Heart right ventricle (tissue), 16 donors: ENCODE data around the gene SCD5. TPM values are rescaled to one million over a fixed set of nuclear protein-coding genes. Genes with fewer than 3 reads are reported as not detected.

Experiments
- ATAC-seq, 8 donors: fragments of 200-7000 bp; cut with Tn5 transposase; one replicate each; pipeline ENCODE4 v1.9.1; 2020; ENCODE audit warnings: mild to moderate bottlenecking in 8 of 8, moderate library complexity in 8 of 8, moderate number of reproducible peaks in 1 of 8
- DNase-seq, 2 donors: peaks; one replicate each; pipeline ENCODE4 v3.0.0-alpha.2; 2020
- H3K27ac ChIP-seq, 10 donors: fragments of 200-600 bp; sonication (generic) in 2 of 10; one replicate each; pipeline versions ENCODE4 v1.5.0 to v1.8.0; 2020 to 2022; ENCODE audit warnings: mild to moderate bottlenecking in 3 of 10
- H3K27me3 ChIP-seq, 7 donors: fragments of 200-600 bp; one replicate each; pipeline ENCODE4 v1.8.0; 2021 to 2022; ENCODE audit warnings: mild to moderate bottlenecking in 2 of 7
- H3K36me3 ChIP-seq, 9 donors: fragments of 200-600 bp; sonication (generic) in 1 of 9; one replicate each; pipeline versions ENCODE4 v1.5.0 to v1.8.0; 2020 to 2022; ENCODE audit warnings: mild to moderate bottlenecking in 2 of 9
- H3K4me1 ChIP-seq, 9 donors: fragments of 200-600 bp; sonication (generic) in 1 of 9; one replicate each; pipeline versions ENCODE4 v1.5.0 to v1.8.0; 2020 to 2022; ENCODE audit warnings: mild to moderate bottlenecking in 4 of 9
- H3K4me3 ChIP-seq, 10 donors: fragments of 200-600 bp; sonication (generic) in 2 of 10; one replicate each; pipeline versions ENCODE4 v1.5.0 to v1.8.0; 2020 to 2022; ENCODE audit warnings: mild to moderate bottlenecking in 7 of 10, moderate library complexity in 2 of 10
- H3K9me3 ChIP-seq, 11 donors: fragments of 200-600 bp in 10 of 11; sonication (generic) in 2 of 11; one replicate each; pipeline versions ENCODE4 v1.5.0 to v1.8.0; 2013 to 2022; ENCODE audit warnings: mild to moderate bottlenecking in 2 of 11, control low read depth in 1 of 11, moderate library complexity in 1 of 11
- WGBS, 2 donors: extraction: QIAGEN DNeasy Blood & Tissue Kit; methylation state at CpG; one replicate each; pipeline ENCODE4 v1.1.7; 2013; ENCODE audit warnings: inconsistent platforms in 1 of 2; 5-methylcytosine and 5-hydroxymethylcytosine counted together
- intact Hi-C, 10 donors: fragments of 100-400 bp; cut with DNase I; formaldehyde crosslinking; loops; one replicate each; pipeline versions ENCODE4 v1.11.1 to v1.14.2; 2022
- polyA plus RNA-seq, 2 donors: library from polyadenylated mRNA; stranded (reverse); fragments of 200-250 nt; gene quantifications; one replicate each; pipeline ENCODE4 v1.2.3, GENCODE V29; 2013
- total RNA-seq, 10 donors: library from RNA; stranded (reverse); fragmentation: NEBNext Ultra II Directional in 3 of 10; extraction: Animal tissue kit (Norgen Biotek cat#: 25700) in 3 of 10; gene quantifications; one replicate each; pipeline versions ENCODE4 v1.2.1 to v1.2.4, GENCODE V29; 2021 to 2023
- TF ChIP-seq, protein P1 (sequence below), 9 donors: fragments of 200-600 bp; sonication (generic) in 2 of 9; IDR thresholded peaks; one replicate each; pipeline versions ENCODE4 v1.5.0 to v1.8.0; 2021 to 2022; ENCODE audit warnings: antibody characterized with exemption in 9 of 9, mild to moderate bottlenecking in 5 of 9, moderate library complexity in 1 of 9
- donor health status: Arrhythmogenic right ventricular cardiomyopathy.
- donor health status: ischemic (EF 13 %, LVEDD 7.1; RV severe dilation, severe dysfunction).
- donor health status: healthy with polysubstance abuse.
- donor health status: DM: no; HTN: yes; CAD: no.
- donor health status: DM: no; HTN: no; CAD: no.
- donor health status: ischemic (EF 25% LVEDD 6.9; RV normal size, moderate dysfunction).
- donor health status: ischemic (EF 25% LVEDD 5.7; RV mildly dilated, moderate dysfunction).
- donor health status: healthy.
- donor health status: DM: yes; HTN: yes; CAD: no.
- donor health status: Ischemic cardiomyopathy.
- donor health status: ischemic (EF 35%, LVEDD 5.7; RV mildly dilated, moderate dysfunction).
- donor health status: nonischemic (EF 11% LVEDD 7.7; RV severe dilation, severe dysfunction).
- donor health status: DM: yes; HTN: yes; CAD: no.
- donor health status: PGD.
- donor health status: ischemic (EF 29% LVEDD 5.4; RV normal size, mild dysfunction).
- donor health status: nonischemic (EF 23%, LVEDD 6.1; RV moderate dilation, normal function).

SCD5 gene
- total and polyA plus RNA-seq, 12 donors: 1.7 to 6.7 (median 3.1) TPM

- Histone ChIP-seq H3K36me3 (no peaks in the 10 kb centered on the region), H3K9me3 (no peaks in the 10 kb centered on the region), H3K4me3 (no peak overlapping the region), H3K27ac (no peak overlapping the region), H3K4me1 (peaks cover 0 to under 1% (median 0%) of the 10 kb centered on the region in 9 donors), H3K27me3 (no peaks in the 10 kb centered on the region)
- TF ChIP-seq, protein P1, sequence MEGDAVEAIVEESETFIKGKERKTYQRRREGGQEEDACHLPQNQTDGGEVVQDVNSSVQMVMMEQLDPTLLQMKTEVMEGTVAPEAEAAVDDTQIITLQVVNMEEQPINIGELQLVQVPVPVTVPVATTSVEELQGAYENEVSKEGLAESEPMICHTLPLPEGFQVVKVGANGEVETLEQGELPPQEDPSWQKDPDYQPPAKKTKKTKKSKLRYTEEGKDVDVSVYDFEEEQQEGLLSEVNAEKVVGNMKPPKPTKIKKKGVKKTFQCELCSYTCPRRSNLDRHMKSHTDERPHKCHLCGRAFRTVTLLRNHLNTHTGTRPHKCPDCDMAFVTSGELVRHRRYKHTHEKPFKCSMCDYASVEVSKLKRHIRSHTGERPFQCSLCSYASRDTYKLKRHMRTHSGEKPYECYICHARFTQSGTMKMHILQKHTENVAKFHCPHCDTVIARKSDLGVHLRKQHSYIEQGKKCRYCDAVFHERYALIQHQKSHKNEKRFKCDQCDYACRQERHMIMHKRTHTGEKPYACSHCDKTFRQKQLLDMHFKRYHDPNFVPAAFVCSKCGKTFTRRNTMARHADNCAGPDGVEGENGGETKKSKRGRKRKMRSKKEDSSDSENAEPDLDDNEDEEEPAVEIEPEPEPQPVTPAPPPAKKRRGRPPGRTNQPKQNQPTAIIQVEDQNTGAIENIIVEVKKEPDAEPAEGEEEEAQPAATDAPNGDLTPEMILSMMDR (IDR thresholded peaks at IDR 0.05): no peak
- ATAC-seq: no peak
- no peak for DNase-seq
- intact Hi-C loops: no loop called here
- WGBS, 2 donors: 86 to 92% methylated on average over 5 of the region's 5 CpGs
Observed at GRCh38 chr4:82614838-82615449, 183.7 kb downstream of the SCD5 start.

GRCh38 chr4:82613121-82613520 lies 185.5 kb downstream of the SCD5 start:
- no peaks in the 10 kb centered on the region for H3K27me3 ChIP-seq
- ATAC-seq (no peak), DNase-seq (no peak)
- H3K36me3 ChIP-seq: no peaks in the 10 kb centered on the region
- no peaks in the 10 kb centered on the region for H3K9me3 ChIP-seq
- no peaks in the 10 kb centered on the region for H3K4me1 ChIP-seq
- no peak overlapping the region for H3K4me3 ChIP-seq
- intact Hi-C loops: no loop called here
- H3K27ac ChIP-seq: no peak overlapping the region
- WGBS, 2 donors: 81 to 92% methylated on average over 3 of the region's 3 CpGs
- TF ChIP-seq, protein P1 (IDR thresholded peaks at IDR 0.05): no peak

- 90 to 92% methylated on average over 5 of the region's 5 CpGs for WGBS, 2 donors
- intact Hi-C loops: no loop called here
- ATAC-seq: no peak
Observed at GRCh38 chr4:82611982-82612381, 186.6 kb downstream of the SCD5 start.

DNA sequence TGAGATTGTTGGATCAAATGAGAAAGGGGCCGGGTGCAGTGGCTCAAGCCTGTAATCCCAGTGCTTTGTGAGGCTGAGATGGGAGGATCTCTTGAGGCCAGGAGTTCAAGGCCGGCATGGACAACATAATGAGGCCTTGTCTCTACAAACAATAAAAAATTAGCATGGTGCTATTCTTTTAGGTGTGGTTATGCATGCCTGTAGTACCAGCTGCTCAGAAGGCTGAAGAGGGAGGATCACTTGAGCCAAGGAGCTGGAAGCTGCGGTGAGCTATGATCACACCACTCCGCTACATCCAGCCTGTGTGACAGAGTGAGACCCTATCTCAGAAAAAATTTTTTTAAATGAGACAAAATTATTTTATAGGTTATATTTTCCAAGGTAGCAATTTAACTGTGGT lies 187.1 kb downstream of the SCD5 start:
- no peak overlapping the region for H3K4me3 ChIP-seq
- H3K36me3 ChIP-seq: no peaks in the 10 kb centered on the region
- 94 to 98% methylated on average over 4 of the region's 4 CpGs for WGBS, 2 donors
- no peaks in the 10 kb centered on the region for H3K27me3 ChIP-seq
- ATAC-seq (no peak), DNase-seq (no peak)
- H3K4me1 ChIP-seq: no peaks in the 10 kb centered on the region
- TF ChIP-seq, protein P1 (IDR thresholded peaks at IDR 0.05): no peak
- no peaks in the 10 kb centered on the region for H3K9me3 ChIP-seq
- intact Hi-C loops: no loop called here
- H3K27ac ChIP-seq: no peak overlapping the region

More at GRCh38 chr4:82611982-82612381, 186.6 kb downstream of the SCD5 start:
- H3K9me3 ChIP-seq: no peaks in the 10 kb centered on the region
- TF ChIP-seq, protein P1 (IDR thresholded peaks at IDR 0.05): no peak
- no peak overlapping the region for H3K4me3 ChIP-seq
- H3K27me3 ChIP-seq: no peaks in the 10 kb centered on the region
- H3K27ac ChIP-seq: no peak overlapping the region
- no peaks in the 10 kb centered on the region for H3K4me1 ChIP-seq
- H3K36me3 ChIP-seq: no peaks in the 10 kb centered on the region
- DNase-seq: no peak
